ENCODE results near the gene IGFN1.

The IGFN1 gene

DNA sequence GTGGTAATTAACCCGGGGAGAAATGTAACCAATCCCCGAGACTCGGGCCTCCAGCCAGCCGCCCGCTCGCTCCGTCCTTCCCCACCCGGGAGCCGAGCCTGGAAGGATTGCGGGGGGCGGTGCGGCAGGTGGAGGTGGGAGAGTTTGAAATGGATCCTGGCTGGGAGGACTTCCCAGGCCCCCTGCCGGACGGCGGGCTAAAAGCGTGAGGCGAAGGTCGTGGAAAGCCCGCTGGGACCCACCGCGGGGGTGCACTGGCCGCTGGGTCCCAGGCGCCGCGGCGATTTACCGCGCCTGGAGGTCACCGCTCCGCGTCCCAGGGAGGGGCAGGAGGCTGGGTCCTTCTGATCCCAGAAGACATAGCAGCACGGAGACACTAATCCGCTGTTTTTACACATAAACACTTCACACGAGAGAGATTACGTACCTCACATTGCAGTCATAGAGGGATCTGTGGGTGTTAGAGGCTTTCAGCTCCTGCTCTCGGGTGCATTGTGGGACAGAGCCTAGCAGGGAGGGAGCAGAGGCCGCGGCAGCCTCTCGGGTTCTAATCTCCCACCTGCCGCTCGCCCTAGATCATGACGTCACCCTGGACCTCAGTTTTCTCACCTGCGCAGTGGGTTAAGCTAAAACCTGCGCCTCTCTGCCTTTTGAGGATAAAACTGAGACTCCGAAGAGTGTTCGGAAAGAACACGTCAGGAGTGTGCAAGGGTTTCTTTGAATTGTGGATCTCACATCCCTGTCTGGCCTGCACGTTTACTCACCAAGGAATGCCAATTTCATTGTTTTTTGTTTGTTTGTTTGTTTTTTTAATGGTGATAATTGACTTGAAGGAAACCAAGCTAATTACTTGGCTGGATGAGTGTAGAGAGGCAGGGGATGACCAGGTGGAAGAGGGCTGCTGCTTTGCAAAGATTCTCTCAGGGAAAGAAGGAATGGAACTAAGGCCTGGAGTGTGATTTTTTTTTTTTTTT, 19.3 kb upstream of the IGFN1 start:
- H3K4me3 ChIP-seq (ENCODE audit: low read length): peak overlapping the region; percentile 68
- DNase-seq (ENCODE audit: low read depth): peak; percentile 88
- TF ChIP-seq, protein P1, sequence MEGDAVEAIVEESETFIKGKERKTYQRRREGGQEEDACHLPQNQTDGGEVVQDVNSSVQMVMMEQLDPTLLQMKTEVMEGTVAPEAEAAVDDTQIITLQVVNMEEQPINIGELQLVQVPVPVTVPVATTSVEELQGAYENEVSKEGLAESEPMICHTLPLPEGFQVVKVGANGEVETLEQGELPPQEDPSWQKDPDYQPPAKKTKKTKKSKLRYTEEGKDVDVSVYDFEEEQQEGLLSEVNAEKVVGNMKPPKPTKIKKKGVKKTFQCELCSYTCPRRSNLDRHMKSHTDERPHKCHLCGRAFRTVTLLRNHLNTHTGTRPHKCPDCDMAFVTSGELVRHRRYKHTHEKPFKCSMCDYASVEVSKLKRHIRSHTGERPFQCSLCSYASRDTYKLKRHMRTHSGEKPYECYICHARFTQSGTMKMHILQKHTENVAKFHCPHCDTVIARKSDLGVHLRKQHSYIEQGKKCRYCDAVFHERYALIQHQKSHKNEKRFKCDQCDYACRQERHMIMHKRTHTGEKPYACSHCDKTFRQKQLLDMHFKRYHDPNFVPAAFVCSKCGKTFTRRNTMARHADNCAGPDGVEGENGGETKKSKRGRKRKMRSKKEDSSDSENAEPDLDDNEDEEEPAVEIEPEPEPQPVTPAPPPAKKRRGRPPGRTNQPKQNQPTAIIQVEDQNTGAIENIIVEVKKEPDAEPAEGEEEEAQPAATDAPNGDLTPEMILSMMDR (conservative IDR thresholded peaks at IDR 0.05; ENCODE audit: low read depth, low read length): peak; percentile 39

DNA sequence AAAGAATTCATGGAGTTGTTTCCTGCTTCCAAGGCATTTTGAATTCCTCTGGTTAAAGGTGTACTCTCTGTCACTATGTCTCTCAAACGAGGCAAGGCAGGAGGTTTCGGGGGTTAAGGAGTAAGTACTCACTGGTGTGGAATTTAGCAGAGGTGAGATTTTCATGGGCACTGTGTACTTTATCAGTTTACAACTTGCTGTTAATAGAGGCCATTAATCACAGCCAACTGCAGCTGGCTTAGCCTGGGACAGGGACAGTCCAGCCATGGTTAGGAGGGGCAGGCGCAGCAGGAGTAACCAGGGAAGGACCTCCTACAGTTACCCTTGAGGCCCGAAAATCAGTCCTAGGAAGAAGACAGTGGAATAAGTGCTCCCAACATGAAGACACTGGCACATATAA, 18.3 kb upstream of the IGFN1 start:
- no peak for DNase-seq (ENCODE audit: low read depth)
- TF ChIP-seq, protein P1 (conservative IDR thresholded peaks at IDR 0.05; ENCODE audit: low read depth, low read length): no peak

DNA sequence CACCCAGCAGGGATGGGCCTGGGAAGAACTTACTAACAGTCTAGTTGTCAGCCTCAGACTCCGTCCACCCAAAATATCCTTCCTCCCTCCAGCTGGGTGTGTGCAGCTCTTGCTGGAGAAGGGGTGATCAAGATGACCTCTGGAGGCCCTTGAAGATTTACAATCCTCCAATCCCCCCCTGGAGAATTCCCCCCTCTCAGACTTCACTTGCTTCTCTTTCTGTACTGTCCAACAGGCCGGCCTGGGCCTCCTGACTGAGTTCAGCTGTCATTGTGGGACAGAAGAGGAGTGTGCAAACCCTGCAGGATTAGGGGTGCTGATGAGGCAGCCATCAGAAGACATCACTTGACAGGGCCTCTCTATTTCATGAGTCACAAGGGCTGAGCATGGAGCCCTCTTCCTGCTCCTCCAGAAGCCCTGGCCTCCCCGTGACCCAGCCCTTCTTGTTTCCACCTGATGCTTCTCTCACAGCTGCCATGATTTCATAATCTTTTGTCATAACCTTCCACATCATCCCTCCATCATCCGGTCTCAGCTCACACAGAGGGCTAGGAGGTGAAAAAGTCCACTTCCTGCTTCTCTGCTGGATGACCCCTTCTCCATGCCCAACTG, 17.5 kb upstream of the IGFN1 start:
- TF ChIP-seq, protein P1 (conservative IDR thresholded peaks at IDR 0.05; ENCODE audit: low read depth, low read length): no peak
- no peak overlapping the region for H3K4me3 ChIP-seq (ENCODE audit: low read length)
- no peak for DNase-seq (ENCODE audit: low read depth)

More for the DNA sequence above, 18.3 kb upstream of the IGFN1 start:
- H3K4me3 ChIP-seq (ENCODE audit: low read length): no peak overlapping the region

DNA sequence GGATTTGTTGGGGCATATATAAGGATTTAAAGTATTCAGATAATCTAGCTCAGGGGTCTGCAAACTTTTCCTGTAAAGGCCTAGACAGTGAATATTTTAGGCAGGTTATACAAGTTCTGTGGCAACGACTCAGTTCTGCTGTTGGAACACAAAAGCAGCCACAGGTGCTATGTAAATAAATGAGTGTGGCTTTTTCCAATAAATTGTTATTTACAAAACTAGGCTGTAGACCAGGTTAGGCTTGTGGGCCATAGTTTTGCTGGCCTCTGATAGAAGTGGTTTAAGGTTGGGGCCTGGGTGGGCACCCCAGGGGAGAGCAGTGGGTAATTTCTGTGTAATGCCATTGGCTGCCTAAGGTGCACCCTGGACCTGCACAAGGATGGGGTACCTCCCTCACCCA, 16.9 kb upstream of the IGFN1 start:
- no peak overlapping the region for H3K4me3 ChIP-seq (ENCODE audit: low read length)
- DNase-seq (ENCODE audit: low read depth): no peak
- TF ChIP-seq, protein P1 (conservative IDR thresholded peaks at IDR 0.05; ENCODE audit: low read depth, low read length): no peak

DNA sequence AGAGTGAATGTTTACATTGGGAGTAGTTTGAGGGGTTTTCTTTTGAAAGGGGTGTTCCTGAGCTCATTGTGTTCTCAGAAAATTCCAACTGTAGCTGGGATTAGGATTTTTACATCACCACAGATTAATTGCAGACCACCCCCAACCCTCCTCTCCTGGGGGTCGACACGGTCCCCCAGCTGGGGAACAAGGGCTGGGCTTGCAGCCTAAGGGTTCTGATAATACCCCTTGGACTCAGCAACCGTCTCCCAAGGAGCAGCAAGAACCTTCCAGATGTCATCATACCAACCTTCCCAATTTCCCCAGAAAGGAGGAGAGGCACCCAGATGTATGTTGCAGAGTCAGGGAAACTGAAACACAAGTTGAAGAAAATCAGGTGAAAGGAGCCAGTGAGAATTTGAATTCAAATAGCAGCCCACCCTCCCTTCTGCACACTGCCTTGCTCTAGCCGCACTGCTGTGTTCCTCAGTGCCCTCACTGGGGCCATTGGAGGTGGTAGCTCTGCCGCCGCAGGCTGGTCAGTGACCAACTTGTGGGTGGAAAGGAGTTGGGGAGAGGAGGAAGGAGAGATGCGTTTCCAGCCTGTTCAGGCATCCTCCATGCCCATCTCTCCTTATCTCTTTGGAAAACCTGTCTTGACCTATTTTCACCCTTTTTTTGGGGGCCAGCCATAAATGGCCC, 14.7 kb upstream of the IGFN1 start:
- TF ChIP-seq, protein P1 (conservative IDR thresholded peaks at IDR 0.05; ENCODE audit: low read depth, low read length): no peak
- H3K4me3 ChIP-seq (ENCODE audit: low read length): no peak overlapping the region
- no peak for DNase-seq (ENCODE audit: low read depth)

DNA sequence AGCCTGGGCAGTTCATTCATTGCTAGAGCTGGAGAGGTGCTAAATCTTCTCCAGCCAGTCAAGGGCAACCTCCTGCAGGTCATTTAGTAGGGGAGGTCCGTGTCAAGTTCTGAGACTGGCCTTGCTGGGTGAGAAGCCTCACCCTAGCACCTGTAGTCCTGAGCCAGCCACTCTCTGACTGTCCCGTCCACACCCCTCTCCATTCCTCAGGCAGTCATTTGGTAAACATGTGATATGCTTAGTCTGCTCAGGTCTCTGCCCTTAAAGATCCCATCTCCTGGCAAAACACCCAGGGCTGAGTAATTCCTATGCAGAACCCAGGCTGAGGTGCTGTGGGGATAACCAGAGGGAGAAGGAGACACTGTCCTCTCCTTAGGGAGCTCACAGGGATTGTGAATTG, 13.7 kb upstream of the IGFN1 start:
- no peak for DNase-seq (ENCODE audit: low read depth)
- no peak overlapping the region for H3K4me3 ChIP-seq (ENCODE audit: low read length)
- TF ChIP-seq, protein P1 (conservative IDR thresholded peaks at IDR 0.05; ENCODE audit: low read depth, low read length): no peak

Measured in retinal pigment epithelial cell (primary cell).